H1 (cell line): ENCODE data around the gene BRCA2. TPM values are rescaled to one million over a fixed set of nuclear protein-coding genes. Genes with fewer than 3 reads are reported as not detected.

ENCODE experiments used
- SIN3A ChIP-seq, 2 experiments: IDR thresholded peaks in 1 of 2; conservative IDR thresholded peaks in 1 of 2; 2 replicates each; pipeline ENCODE4 v1.6.1; 2011 to 2012; ENCODE audit warnings: low read length in 2 of 2, improper control_type of control experiment in 1 of 2, low read depth in 1 of 2, mild to moderate bottlenecking in 1 of 2
- TAF7 ChIP-seq: optimal IDR thresholded peaks from 2 replicates; pipeline ENCODE3; 2011; ENCODE audit warnings: low read depth, mild to moderate bottlenecking, inconsistent platforms, low read length, moderate library complexity, borderline replicate concordance
- polyA plus RNA-seq, 7 experiments: library from polyadenylated mRNA; depleted of rRNA in 3 of 7; stranded (reverse) in 5 of 7; unstranded in 2 of 7; fragments of >200 nt in 5 of 7; fragments of 200-250 nt in 2 of 7; gene quantifications; 1 replicate in 5 of 7; 2 replicates in 1 of 7; 4 replicates in 1 of 7; pipeline versions ENCODE4 v1.2.1 to v1.2.3, GENCODE V29; 2011 to 2013; ENCODE audit warnings: missing spikeins in 2 of 7, mixed read lengths in 2 of 7
- total RNA-seq: library from RNA; stranded (reverse); fragmentation: NEBNext Ultra II Directional; extraction: Animal tissue kit (Norgen Biotek cat#: 25700); gene quantifications from 2 replicates; pipeline ENCODE4 v1.2.1, GENCODE V29; 2021

Gene BRCA2
- total and polyA plus RNA-seq, 2 of the 8 experiments (the other 6 are each of a cell fraction or from before 2014, with no cell fraction given): 4.2 to 24.9 TPM

DNA sequence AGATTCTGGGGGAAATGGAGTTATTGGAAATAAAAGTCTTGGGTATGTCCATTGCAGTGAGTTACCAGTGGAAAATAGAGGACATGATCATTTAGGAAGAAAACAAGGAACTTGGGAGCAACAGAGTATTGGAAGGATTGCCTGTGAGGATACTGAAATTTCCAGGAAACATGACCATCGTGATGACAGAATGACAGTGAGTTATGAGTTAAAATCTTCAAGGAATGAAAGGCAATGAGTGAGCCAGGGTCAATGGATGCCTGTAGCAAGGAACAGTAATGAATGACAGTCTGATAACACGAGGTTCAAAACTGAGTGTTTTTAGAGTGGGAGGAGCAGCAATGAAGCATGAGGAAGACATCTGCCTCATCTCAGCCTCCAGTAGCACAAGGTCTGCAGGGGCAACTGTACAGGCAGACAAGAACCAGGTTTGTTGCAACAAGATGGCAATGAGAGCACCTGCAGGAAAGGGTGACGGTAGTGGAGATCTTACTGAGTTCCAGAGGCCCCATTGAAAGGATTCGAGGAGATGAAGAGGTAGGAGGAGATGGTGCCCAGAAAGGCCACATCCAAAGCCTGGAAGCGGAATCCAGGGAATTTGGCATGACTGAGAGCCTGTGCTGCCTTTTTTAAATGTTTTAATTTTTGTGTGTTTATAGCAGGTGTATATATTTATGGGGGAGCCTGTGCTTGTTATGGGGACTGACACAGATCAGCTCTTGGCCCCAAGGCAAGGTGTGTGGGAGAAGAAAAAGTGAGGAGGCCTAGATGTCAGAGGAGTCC lies 68.7 kb downstream of the BRCA2 start (continued):
- TF ChIP-seq TAF7: no peak
- no peak for TF ChIP-seq SIN3A (conservative IDR thresholded peaks at IDR 0.05 in 1 of 2, IDR thresholded peaks at IDR 0.05 in 1 of 2; ENCODE audit: low read depth in 1 of 2, low read length in 2 of 2)
